Osteocyte (in vitro differentiated cells): ENCODE measurements around the gene DAPK1. TPM values are rescaled to one million over a fixed set of nuclear protein-coding genes. Genes with fewer than 3 reads are reported as not detected.

ENCODE experiments used
- DNase-seq: peaks from one replicate; pipeline ENCODE4 v3.0.0; 2021; ENCODE audit warnings: mixed read lengths; ENCODE audit not compliant: unreplicated experiment; ENCODE audit errors: extremely low spot score
- H3K27ac Mint-ChIP-seq: one replicate; pipeline ENCODE4 v1.8.0; 2021; ENCODE audit warnings: mild to moderate bottlenecking, mixed read lengths; ENCODE audit not compliant: unreplicated experiment
- H3K27me3 Mint-ChIP-seq: one replicate; pipeline ENCODE4 v1.8.0; 2021; ENCODE audit warnings: mixed read lengths; ENCODE audit not compliant: unreplicated experiment
- H3K36me3 Mint-ChIP-seq: one replicate; pipeline ENCODE4 v1.8.0; 2021; ENCODE audit warnings: mixed read lengths; ENCODE audit not compliant: unreplicated experiment
- H3K4me1 Mint-ChIP-seq: one replicate; pipeline ENCODE4 v1.8.0; 2021; ENCODE audit warnings: mixed read lengths; ENCODE audit not compliant: unreplicated experiment
- H3K4me3 Mint-ChIP-seq: one replicate; pipeline ENCODE4 v1.8.0; 2021; ENCODE audit warnings: mild to moderate bottlenecking, moderate library complexity, mixed read lengths; ENCODE audit not compliant: unreplicated experiment
- H3K9me3 Mint-ChIP-seq: one replicate; pipeline ENCODE4 v1.8.0; 2021; ENCODE audit warnings: mixed read lengths; ENCODE audit not compliant: unreplicated experiment
- CTCF ChIP-seq: fragments of 200-600 bp; sonication (generic); IDR thresholded peaks from 2 replicates; pipeline ENCODE4 v1.5.0; 2021; ENCODE audit warnings: antibody characterized with exemption, mild to moderate bottlenecking, moderate library complexity
- total RNA-seq: library from RNA; stranded (reverse); gene quantifications from 2 replicates; pipeline ENCODE4 v1.2.1, GENCODE V29; 2021

Gene DAPK1
- total RNA-seq, 1 donor from 2014 or later = 304 TPM

DNA sequence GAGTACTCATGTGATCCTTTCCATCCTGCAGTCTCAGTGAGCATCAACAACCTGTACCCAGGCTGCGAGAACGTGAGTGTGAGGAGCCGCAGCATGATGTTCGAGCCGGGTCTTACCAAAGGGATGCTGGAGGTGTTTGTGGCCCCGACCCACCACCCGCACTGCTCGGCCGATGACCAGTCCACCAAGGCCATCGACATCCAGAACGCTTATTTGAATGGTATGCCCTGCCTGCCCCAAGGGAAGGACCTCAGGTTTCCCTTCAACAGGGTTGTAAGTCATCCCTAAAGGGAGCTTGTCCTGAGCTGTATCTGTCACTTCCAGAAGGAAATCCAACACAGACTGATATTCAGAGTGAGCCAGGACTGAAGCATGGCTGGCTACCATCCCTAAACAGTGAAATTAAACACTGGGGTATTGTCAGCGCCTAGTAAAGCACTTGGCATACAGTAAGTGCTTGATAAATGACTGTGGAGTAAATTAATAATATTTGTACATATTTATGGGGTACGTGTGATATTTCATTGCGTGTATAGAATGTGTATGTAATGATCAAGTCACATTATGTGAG lies 188.9 kb downstream of the DAPK1 start:
- no peak for TF ChIP-seq CTCF
- Mint-ChIP-seq H3K4me3 (no peak overlapping the region), H3K9me3 (no peaks in the 10 kb centered on the region), H3K27me3 (no peaks in the 10 kb centered on the region), H3K36me3 (peaks cover 76% of the 10 kb centered on the region), H3K27ac (peak overlapping the region; percentile 80), H3K4me1 (peaks cover 32% of the 10 kb centered on the region)
- no peak for DNase-seq

GRCh38 chr9:87687207-87687606 lies 189.5 kb downstream of the DAPK1 start:
- Mint-ChIP-seq H3K4me3 (no peak overlapping the region), H3K9me3 (peaks cover under 1% of the 10 kb centered on the region), H3K27ac (no peak overlapping the region), H3K27me3 (no peaks in the 10 kb centered on the region), H3K36me3 (peaks cover 76% of the 10 kb centered on the region), H3K4me1 (peaks cover 34% of the 10 kb centered on the region)
- no peak for DNase-seq
- TF ChIP-seq CTCF = no peak

DNA sequence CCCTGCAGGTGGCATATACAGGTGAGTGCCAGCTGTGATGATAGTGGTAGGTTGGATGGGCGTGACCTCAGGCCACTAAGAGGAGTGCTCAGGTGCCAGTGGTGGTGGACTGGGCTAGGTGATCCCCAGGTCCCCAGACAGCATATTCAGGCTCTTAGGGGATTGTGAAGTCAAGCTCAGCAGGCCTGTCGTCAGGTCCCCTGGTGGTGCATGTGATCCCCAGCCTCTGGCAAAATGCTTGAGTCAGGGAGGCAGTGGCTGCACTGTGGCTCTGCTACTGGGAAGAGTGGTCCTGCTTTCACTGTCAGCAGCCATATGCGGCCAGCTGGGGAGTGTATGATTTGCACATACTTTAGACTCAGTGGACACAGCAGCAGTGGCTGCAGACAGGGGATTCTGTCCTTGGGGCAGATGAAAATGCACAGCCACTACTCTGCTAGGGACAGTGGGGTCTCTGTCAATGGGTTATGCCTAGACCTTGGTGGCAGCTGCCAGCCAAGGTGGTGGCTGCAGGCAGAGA lies 196.6 kb downstream of the DAPK1 start:
- H3K4me1 Mint-ChIP-seq = peaks cover 14% of the 10 kb centered on the region
- no peak for TF ChIP-seq CTCF
- no peaks in the 10 kb centered on the region for H3K27me3 Mint-ChIP-seq
- peaks cover 80% of the 10 kb centered on the region for H3K36me3 Mint-ChIP-seq
- DNase-seq = no peak
- peaks cover 6% of the 10 kb centered on the region for H3K9me3 Mint-ChIP-seq
- H3K27ac Mint-ChIP-seq = peak overlapping the region; percentile 40
- H3K4me3 Mint-ChIP-seq = no peak overlapping the region

DNA sequence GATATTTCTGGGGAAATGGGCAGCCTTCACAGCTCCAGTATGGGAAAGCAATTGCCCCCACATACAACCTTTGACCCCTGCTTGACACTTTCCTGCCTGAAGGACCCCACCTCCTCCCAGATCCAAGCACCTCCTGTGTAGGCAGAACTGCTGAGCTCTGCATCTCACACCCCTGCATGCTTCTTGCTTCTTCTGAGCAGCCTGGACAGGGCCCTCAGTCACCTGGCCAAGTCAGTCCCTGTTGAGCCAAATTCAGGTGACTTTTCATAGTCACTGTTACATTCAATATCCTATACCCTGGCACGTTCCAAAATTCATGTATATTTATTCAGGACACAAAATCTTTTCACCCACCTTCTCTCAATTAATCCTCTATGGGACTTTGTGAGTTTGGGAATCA lies 197.9 kb downstream of the DAPK1 start:
- Mint-ChIP-seq H3K9me3 (peaks cover 6% of the 10 kb centered on the region), H3K4me1 (peaks cover 16% of the 10 kb centered on the region), H3K27ac (no peak overlapping the region), H3K4me3 (no peak overlapping the region), H3K36me3 (peaks cover 77% of the 10 kb centered on the region), H3K27me3 (no peaks in the 10 kb centered on the region)
- no peak for TF ChIP-seq CTCF
- no peak for DNase-seq

DNA sequence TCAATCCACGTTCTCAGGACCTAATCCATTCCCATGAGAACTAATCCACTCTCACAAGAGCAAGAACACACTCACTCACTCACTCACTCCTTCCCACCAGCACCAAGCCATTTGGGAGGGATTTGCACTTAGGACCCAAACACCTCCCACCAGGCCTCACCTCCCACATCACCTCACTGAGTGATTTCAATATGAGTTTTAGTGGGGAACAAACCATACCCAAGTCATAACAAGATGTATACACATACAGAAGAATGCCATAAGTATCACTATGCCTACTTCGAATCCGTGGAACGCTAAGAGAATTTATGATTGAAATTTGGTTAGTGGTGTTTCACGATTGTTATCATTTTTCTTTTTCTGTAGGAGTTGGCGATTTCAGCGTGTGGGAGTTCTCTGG lies 199.0 kb downstream of the DAPK1 start:
- Mint-ChIP-seq H3K36me3 (peaks cover 67% of the 10 kb centered on the region), H3K4me3 (no peak overlapping the region), H3K9me3 (peaks cover 6% of the 10 kb centered on the region), H3K27me3 (no peaks in the 10 kb centered on the region), H3K27ac (no peak overlapping the region), H3K4me1 (peaks cover 11% of the 10 kb centered on the region)
- no peak for TF ChIP-seq CTCF
- DNase-seq = no peak
